Body of pancreas (tissue), 4 donors: Measurements from ENCODE around the gene MEIS2. TPM values are rescaled to one million over a fixed set of nuclear protein-coding genes. Genes with fewer than 3 reads are reported as not detected.

ENCODE experiments used
- ATAC-seq: fragments of 150-250 bp; one replicate; pipeline ENCODE4 v1.9.1; 2016
- DNase-seq, 4 donors: peaks; one replicate each; pipeline ENCODE4 v3.0.0-alpha.2; 2019
- H3K27ac ChIP-seq, 4 donors: fragments of 200-600 bp; sonication (generic); 1 replicate in 3 of 4; 2 replicates in 1 of 4; pipeline versions ENCODE4 v1.5.1 to v1.6.1; 2016 to 2019; ENCODE audit warnings: mild to moderate bottlenecking in 1 of 4, mixed read lengths in 1 of 4, moderate library complexity in 1 of 4
- H3K27me3 ChIP-seq, 2 donors: fragments of 200-600 bp; sonication (generic); one replicate each; pipeline ENCODE4 v1.6.0; 2016; ENCODE audit warnings: mild to moderate bottlenecking in 1 of 2
- H3K36me3 ChIP-seq, 2 donors: fragments of 200-600 bp; sonication (generic); replicated peaks in 1 of 2; 2 replicates each; pipeline ENCODE4 v1.5.1; 2016; ENCODE audit warnings: low read depth in 2 of 2; ENCODE audit not compliant: insufficient read depth in 1 of 2
- H3K4me1 ChIP-seq: fragments of 200-600 bp; sonication (generic); one replicate; pipeline ENCODE4 v1.6.0; 2016
- H3K4me3 ChIP-seq, 2 donors: fragments of 200-600 bp; sonication (generic); 1 replicate in 1 of 2; 2 replicates in 1 of 2; pipeline ENCODE4 v1.5.1; 2016 to 2019
- H3K9me3 ChIP-seq, 3 donors: fragments of 200-600 bp; sonication (generic); 1 replicate in 2 of 3; 2 replicates in 1 of 3; pipeline ENCODE4 v1.5.1; 2016
- POLR2A ChIP-seq, 3 donors: fragments of 450-650 bp; IDR thresholded peaks; one replicate each; pipeline ENCODE4 v1.6.1; 2016; ENCODE audit warnings: antibody characterized with exemption in 3 of 3, mild to moderate bottlenecking in 2 of 3
- WGBS, 2 donors: methylation state at CpG; one replicate each; pipeline ENCODE4 v1.1.5; 2017; 5-methylcytosine and 5-hydroxymethylcytosine counted together
- intact Hi-C: fragments of 100-400 bp; cut with DNase I; formaldehyde crosslinking; loops from one replicate; pipeline ENCODE4 v1.15.1; 2023
- total RNA-seq, 2 donors: library from RNA; depleted of rRNA; stranded (reverse); fragments of >200 nt; gene quantifications; one replicate each; pipeline ENCODE4 v1.1.0, GENCODE V29; 2016
- TF ChIP-seq, protein P1 (sequence below), 7 experiments: fragments of 450-650 bp in 4 of 7; fragments of 200-600 bp in 3 of 7; sonication (generic) in 3 of 7; IDR thresholded peaks; one replicate each; pipeline ENCODE4 v1.5.1; 2016 to 2019; ENCODE audit warnings: antibody characterized with exemption in 7 of 7

The MEIS2 gene
- total RNA-seq, 2 donors from 2014 or later: 11.9 to 86.0 TPM

DNA sequence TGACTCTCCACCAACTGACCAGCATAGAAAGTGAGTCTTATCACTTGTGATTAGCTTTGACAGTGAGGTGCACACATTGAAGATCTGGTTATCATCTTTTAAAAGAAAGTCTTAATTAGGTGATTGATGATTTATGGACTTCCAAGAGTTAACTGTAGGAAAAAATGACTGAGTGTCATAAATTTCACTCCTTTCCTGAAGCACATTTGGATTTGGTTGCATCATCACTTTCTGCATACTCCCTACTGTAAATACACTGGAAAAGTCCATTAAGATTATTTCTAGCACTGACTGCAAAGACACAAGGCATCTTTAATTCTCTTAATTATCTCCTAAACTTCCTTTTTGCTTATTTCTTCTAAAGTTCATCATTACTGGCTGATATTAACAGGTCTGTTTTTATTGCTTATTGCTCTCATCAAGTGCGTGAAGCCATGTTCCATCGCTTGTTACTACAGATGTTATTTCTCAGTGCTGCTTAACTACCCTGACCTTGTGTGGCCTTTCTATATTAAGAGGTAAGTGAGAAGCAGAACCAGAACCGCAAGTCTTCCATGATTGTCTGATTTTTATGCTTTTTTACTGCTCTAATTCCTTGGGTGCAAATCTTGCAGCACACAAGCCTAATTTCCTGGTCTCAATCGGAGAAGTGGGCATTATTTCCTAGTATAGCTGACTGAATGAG is 153.2 kb downstream of the MEIS2 start:
- Histone ChIP-seq H3K27ac (no peak overlapping the region), H3K4me3 (no peak overlapping the region), H3K36me3 (peaks cover 0 to 3% of the 10 kb centered on the region in 2 donors), H3K9me3 (no peaks in the 10 kb centered on the region), H3K27me3 (no peaks in the 10 kb centered on the region), H3K4me1 (no peaks in the 10 kb centered on the region)
- DNase-seq: no peak
- TF ChIP-seq, protein P1, sequence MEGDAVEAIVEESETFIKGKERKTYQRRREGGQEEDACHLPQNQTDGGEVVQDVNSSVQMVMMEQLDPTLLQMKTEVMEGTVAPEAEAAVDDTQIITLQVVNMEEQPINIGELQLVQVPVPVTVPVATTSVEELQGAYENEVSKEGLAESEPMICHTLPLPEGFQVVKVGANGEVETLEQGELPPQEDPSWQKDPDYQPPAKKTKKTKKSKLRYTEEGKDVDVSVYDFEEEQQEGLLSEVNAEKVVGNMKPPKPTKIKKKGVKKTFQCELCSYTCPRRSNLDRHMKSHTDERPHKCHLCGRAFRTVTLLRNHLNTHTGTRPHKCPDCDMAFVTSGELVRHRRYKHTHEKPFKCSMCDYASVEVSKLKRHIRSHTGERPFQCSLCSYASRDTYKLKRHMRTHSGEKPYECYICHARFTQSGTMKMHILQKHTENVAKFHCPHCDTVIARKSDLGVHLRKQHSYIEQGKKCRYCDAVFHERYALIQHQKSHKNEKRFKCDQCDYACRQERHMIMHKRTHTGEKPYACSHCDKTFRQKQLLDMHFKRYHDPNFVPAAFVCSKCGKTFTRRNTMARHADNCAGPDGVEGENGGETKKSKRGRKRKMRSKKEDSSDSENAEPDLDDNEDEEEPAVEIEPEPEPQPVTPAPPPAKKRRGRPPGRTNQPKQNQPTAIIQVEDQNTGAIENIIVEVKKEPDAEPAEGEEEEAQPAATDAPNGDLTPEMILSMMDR (IDR thresholded peaks at IDR 0.05): no peak
- no peak for TF ChIP-seq POLR2A (IDR thresholded peaks at IDR 0.05)
- intact Hi-C loops: no loop called here
- no peak for ATAC-seq
- 74 to 80% methylated on average over 4 of the region's 4 CpGs for WGBS, 2 donors

DNA sequence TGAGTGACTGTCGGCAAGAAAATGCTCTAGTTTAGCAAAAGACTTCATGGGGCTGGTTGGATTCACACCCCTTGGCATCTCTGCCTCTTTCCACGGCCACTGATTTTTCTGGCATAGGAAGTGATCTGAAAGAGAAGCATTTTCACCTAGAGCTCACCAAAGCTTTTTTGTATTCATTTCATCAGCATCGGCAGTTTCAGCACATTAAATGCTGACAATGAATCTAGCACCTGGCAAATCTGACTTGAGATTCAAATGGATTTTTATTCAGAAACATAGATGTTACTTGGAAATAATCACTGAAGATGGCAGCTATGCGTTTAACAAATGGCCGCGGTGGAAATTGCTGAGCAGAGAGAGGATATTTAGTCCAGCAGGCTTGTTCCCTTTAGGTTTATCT is 155.9 kb downstream of the MEIS2 start:
- no peak for ATAC-seq
- 86 to 89% methylated on average over 6 of the region's 6 CpGs for WGBS, 2 donors
- H3K36me3 ChIP-seq: peaks cover 0 to 3% of the 10 kb centered on the region in 2 donors
- intact Hi-C loops: no loop called here
- no peaks in the 10 kb centered on the region for H3K27me3 ChIP-seq
- H3K9me3 ChIP-seq: no peaks in the 10 kb centered on the region
- no peak for DNase-seq
- no peak for TF ChIP-seq POLR2A (IDR thresholded peaks at IDR 0.05)
- TF ChIP-seq, protein P1 (IDR thresholded peaks at IDR 0.05): no peak
- no peak overlapping the region for H3K4me3 ChIP-seq
- H3K27ac ChIP-seq: no peak overlapping the region
- H3K4me1 ChIP-seq: no peaks in the 10 kb centered on the region

DNA sequence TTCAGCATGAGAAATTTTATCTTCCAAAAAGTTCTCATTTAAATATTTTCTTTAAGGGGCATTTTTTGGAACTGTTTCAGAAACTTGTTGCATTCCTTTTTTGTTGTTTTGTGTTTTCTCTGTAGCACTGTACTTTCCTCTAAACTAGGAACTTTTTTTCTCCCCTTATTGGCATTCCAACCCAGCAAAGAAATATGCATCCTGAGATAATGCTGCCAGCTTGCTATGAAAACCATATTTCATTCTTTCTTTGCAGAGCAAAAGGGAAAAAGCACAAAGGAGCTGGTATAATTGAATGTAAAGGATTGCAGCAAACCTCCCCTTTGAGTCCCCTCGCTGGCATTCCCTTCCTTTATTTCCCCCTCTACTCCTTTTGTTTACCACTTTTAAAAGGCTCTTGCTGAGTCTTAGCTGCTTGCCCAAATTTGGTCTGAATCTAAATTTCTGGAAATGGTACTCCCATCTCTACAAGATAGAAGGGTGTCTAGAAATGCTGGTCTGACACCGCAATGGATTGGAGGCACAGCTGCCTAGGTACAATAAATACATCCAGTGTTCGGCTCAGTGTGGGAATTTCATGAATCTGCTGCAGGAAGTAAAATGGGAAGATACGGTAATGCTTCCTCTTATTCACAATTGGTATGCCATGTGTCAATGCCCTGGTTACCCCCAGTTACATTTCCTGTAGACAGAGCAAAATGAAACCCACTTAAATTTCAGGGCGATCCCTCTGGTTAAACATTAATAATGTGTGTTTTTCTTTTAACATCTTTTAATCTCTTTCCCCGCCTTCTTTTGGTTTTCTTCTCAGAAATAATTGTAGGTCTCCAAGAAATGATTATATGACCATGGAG is 156.6 kb downstream of the MEIS2 start:
- H3K4me1 ChIP-seq: no peaks in the 10 kb centered on the region
- peaks cover 0 to 3% of the 10 kb centered on the region in 2 donors for H3K36me3 ChIP-seq
- WGBS, 2 donors: 65 to 82% methylated on average over 6 of the region's 6 CpGs
- no peak overlapping the region for H3K4me3 ChIP-seq
- ATAC-seq (no peak), DNase-seq (no peak)
- H3K27me3 ChIP-seq: no peaks in the 10 kb centered on the region
- no peak overlapping the region for H3K27ac ChIP-seq
- intact Hi-C loops: no loop called here
- TF ChIP-seq POLR2A (IDR thresholded peaks at IDR 0.05): no peak
- TF ChIP-seq, protein P1 (IDR thresholded peaks at IDR 0.05): no peak
- H3K9me3 ChIP-seq: no peaks in the 10 kb centered on the region

DNA sequence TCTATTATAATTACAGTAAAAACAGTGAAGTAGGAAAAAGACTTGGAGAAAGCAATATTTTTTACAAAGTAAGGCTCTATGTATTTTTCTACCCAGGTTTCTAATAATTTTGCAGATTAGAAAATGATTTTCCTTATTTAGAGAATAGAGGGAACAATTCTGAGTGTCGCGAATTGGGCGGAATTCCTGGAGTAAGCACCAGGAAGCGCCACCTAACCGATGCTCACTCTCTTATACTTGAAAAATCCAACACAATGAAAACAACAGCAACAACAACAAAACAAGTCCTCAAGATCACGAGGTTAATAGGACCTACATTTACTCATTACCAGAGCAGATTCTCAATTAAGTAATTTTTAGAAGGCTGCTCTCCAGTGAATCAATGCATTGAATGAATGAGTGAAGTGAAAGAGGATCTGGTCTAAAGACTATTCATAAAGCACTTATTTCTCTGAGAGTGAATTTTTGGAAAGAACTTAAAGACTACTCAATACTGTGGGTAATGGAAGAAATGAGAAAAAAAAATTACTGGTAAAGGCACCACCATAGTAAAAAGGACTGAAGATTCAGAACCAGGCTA is 158.0 kb downstream of the MEIS2 start:
- Histone ChIP-seq H3K4me3 (no peak overlapping the region), H3K27ac (no peak overlapping the region), H3K27me3 (no peaks in the 10 kb centered on the region), H3K9me3 (no peaks in the 10 kb centered on the region), H3K36me3 (peaks cover 0 to 3% of the 10 kb centered on the region in 2 donors), H3K4me1 (no peaks in the 10 kb centered on the region)
- no peak for DNase-seq
- intact Hi-C loops: no loop called here
- no peak for ATAC-seq
- TF ChIP-seq POLR2A (IDR thresholded peaks at IDR 0.05): no peak
- TF ChIP-seq, protein P1 (IDR thresholded peaks at IDR 0.05): no peak
- WGBS, 2 donors: 91 to 95% methylated on average over 6 of the region's 6 CpGs
